ENCODE results near the gene CLDN6. TPM values are rescaled to one million over a fixed set of nuclear protein-coding genes. Genes with fewer than 3 reads are reported as not detected.
A peak's percentile ranks its signal among the peaks of the same experiment; 100 is the strongest.

Gene CLDN6
- total RNA-seq, 5 donors from 2014 or later (not counting 1 experiment from before 2014, with no cell fraction given) = 0.30 to 1.1 (median 0.85) TPM; not detected in 2

- DNase-seq (peak in 2 of 35 experiments; percentile 13 to 41), ATAC-seq (replicated peaks in 1 of 4) (no peak)
- H3K4me3 ChIP-seq (ENCODE audit: control insufficient read depth in 1 of 2, extremely low read depth in 1 of 2, low read length in 1 of 2) = peak overlapping the region in 1 of 2 donors; percentile 38
- H3K4me1 ChIP-seq (ENCODE audit: control insufficient read depth in 1 of 2, extremely low read depth in 1 of 2, insufficient read depth in 2 of 2, low read length in 2 of 2) = peaks cover 22 to 79% of the 10 kb centered on the region in 2 experiments
- peaks cover 4 to 82% of the 10 kb centered on the region in 2 experiments for H3K27me3 ChIP-seq (replicated peaks in 1 of 2; ENCODE audit: control insufficient read depth in 2 of 2, extremely low read depth in 1 of 2, insufficient read depth in 2 of 2, low read length in 1 of 2)
- no peaks in the 10 kb centered on the region for H3K36me3 ChIP-seq (ENCODE audit: control insufficient read depth in 2 of 2, extremely low read depth in 1 of 2, insufficient read depth in 1 of 2, low read length in 1 of 2)
- no peaks in the 10 kb centered on the region for H3K9me3 ChIP-seq
- 10% methylated on average over 46 of the region's 46 CpGs for WGBS (ENCODE audit: insufficient coverage)
- H3K4me3 Mint-ChIP-seq = no peak overlapping the region
- no peaks in the 10 kb centered on the region for H3K36me3 Mint-ChIP-seq
- POLR2A ChIA-PET = no interaction called here
- peaks cover 13 to 41% of the 10 kb centered on the region in 2 donors for H3K27me3 Mint-ChIP-seq
- no peaks in the 10 kb centered on the region for H3K9me3 Mint-ChIP-seq
- H3K27ac ChIP-seq (ENCODE audit: low read length) = no peak overlapping the region
- peaks cover 19 to 40% (median 24%) of the 10 kb centered on the region in 3 donors for H3K4me1 Mint-ChIP-seq
- CTCF ChIA-PET = no interaction called here
- H3K27ac Mint-ChIP-seq = no peak overlapping the region
These were observed 51.2 kb downstream of the CLDN6 start for GRCh38 chr16:2966808-2967191.

- no peak overlapping the region for H3K27ac ChIP-seq (ENCODE audit: low read length)
- H3K9me3 Mint-ChIP-seq = no peaks in the 10 kb centered on the region
- no peak for ATAC-seq (replicated peaks in 1 of 4)
- H3K4me3 ChIP-seq (ENCODE audit: control insufficient read depth in 1 of 2, extremely low read depth in 1 of 2, low read length in 1 of 2) = no peak overlapping the region
- peaks cover 22 to 85% of the 10 kb centered on the region in 2 experiments for H3K4me1 ChIP-seq (ENCODE audit: control insufficient read depth in 1 of 2, extremely low read depth in 1 of 2, insufficient read depth in 2 of 2, low read length in 2 of 2)
- no peaks in the 10 kb centered on the region for H3K36me3 Mint-ChIP-seq
- H3K27me3 Mint-ChIP-seq = peaks cover 16 to 43% of the 10 kb centered on the region in 2 donors
- H3K4me3 Mint-ChIP-seq = peak overlapping the region in 2 of 3 donors; percentile 47 to 86
- peaks cover 19 to 42% (median 26%) of the 10 kb centered on the region in 3 donors for H3K4me1 Mint-ChIP-seq
- DNase-seq = no peak
- H3K27ac Mint-ChIP-seq = no peak overlapping the region
- ChIA-PET CTCF (no interaction called here), POLR2A (interaction anchor here in 1 of 2 donors (0.7 kb wide), 1 partner anchor 78 kb away, joined by 3 read pairs; no protein-coding TSS in a partner anchor)
- WGBS (ENCODE audit: insufficient coverage) = 79% methylated on average over 24 of the region's 39 CpGs
- peaks cover 4 to 87% of the 10 kb centered on the region in 2 experiments for H3K27me3 ChIP-seq (replicated peaks in 1 of 2; ENCODE audit: control insufficient read depth in 2 of 2, extremely low read depth in 1 of 2, insufficient read depth in 2 of 2, low read length in 1 of 2)
- no peaks in the 10 kb centered on the region for H3K36me3 ChIP-seq (ENCODE audit: control insufficient read depth in 2 of 2, extremely low read depth in 1 of 2, insufficient read depth in 1 of 2, low read length in 1 of 2)
- no peaks in the 10 kb centered on the region for H3K9me3 ChIP-seq
These were observed 51.8 kb downstream of the CLDN6 start for GRCh38 chr16:2966043-2966807.

Other genes starting within 250 kb of the CLDN6 start
- 100 to 1,000 TPM in 4 of 5 donors, 10 to 100 TPM in 1; 71.8 to 153 (median 131) TPM for gene ELOB, start 240.9 kb downstream of the CLDN6 start, total RNA-seq
- gene PRSS33, start 230.6 kb downstream of the CLDN6 start, total RNA-seq = not detected
- not detected for gene PRSS41, start 219.7 kb downstream of the CLDN6 start, total RNA-seq
- gene PRSS21, start 200.9 kb downstream of the CLDN6 start, total RNA-seq = 1 to 10 TPM in 4 of 5 donors, under 1 TPM in 1; 0.90 to 8.3 (median 3.3) TPM
- gene ZG16B, start 187.9 kb downstream of the CLDN6 start, total RNA-seq = under 1 TPM in 1 of 5 donors, not detected in 4; 0.43 TPM
- 1 to 10 TPM in 3 of 5 donors, under 1 TPM in 1, not detected in 1; 0.56 to 2.6 (median 1.4) TPM for gene PRSS22, start 160.0 kb downstream of the CLDN6 start, total RNA-seq
- gene FLYWCH2, start 135.0 kb downstream of the CLDN6 start, total RNA-seq = 10 to 100 TPM; 12.1 to 31.4 (median 25.6) TPM
- 100 to 1,000 TPM in 3 of 5 donors, 10 to 100 TPM in 2; 83.0 to 144 (median 106) TPM for gene FLYWCH1, start 106.3 kb downstream of the CLDN6 start, total RNA-seq
- under 1 TPM in 1 of 5 donors, not detected in 4; 0.15 TPM for gene KREMEN2, start 53.9 kb downstream of the CLDN6 start, total RNA-seq
- 1 to 10 TPM; 1.9 to 3.3 (median 3.1) TPM for gene PAQR4, start 48.8 kb downstream of the CLDN6 start, total RNA-seq
- 1 to 10 TPM; 1.3 to 3.1 (median 1.7) TPM for gene PKMYT1, start 37.7 kb downstream of the CLDN6 start, total RNA-seq
- under 1 TPM in 1 of 5 donors, not detected in 4; 0.16 TPM for gene CLDN9, start 5.3 kb downstream of the CLDN6 start, total RNA-seq
- 1 to 10 TPM in 4 of 5 donors, under 1 TPM in 1; 0.43 to 3.7 (median 2.5) TPM for gene TNFRSF12A, start 2.2 kb upstream of the CLDN6 start, total RNA-seq
- gene HCFC1R1, start 5.8 kb upstream of the CLDN6 start, total RNA-seq = 10 to 100 TPM; 11.4 to 25.9 (median 22.3) TPM
- gene THOC6, start 5.9 kb upstream of the CLDN6 start, total RNA-seq = 10 to 100 TPM; 23.7 to 32.8 (median 31.7) TPM
- gene BICDL2, start 18.8 kb upstream of the CLDN6 start, total RNA-seq = under 1 TPM in 3 of 5 donors, not detected in 2; 0.13 to 0.16 (median 0.15) TPM
- gene MMP25, start 28.4 kb upstream of the CLDN6 start, total RNA-seq = 1 to 10 TPM; 1.6 to 9.6 (median 4.1) TPM
- gene IL32, start 47.5 kb upstream of the CLDN6 start, total RNA-seq = 1,000 to 10,000 TPM in 2 of 5 donors, 100 to 1,000 TPM in 3; 736 to 1,200 (median 999) TPM
- under 1 TPM in 4 of 5 donors, not detected in 1; 0.19 to 0.64 (median 0.39) TPM for gene ZSCAN10, start 81.1 kb upstream of the CLDN6 start, total RNA-seq
- under 1 TPM in 1 of 5 donors, not detected in 4; 0.38 TPM for gene ZNF205, start 94.4 kb upstream of the CLDN6 start, total RNA-seq
- gene ZNF213, start 116.8 kb upstream of the CLDN6 start, total RNA-seq = 10 to 100 TPM in 3 of 5 donors, 1 to 10 TPM in 2; 3.1 to 16.9 (median 12.8) TPM
- not detected for gene OR1F1, start 170.0 kb upstream of the CLDN6 start, total RNA-seq
- gene ZNF200, start 217.0 kb upstream of the CLDN6 start, total RNA-seq = 10 to 100 TPM in 3 of 5 donors, 1 to 10 TPM in 2; 7.6 to 21.3 (median 20.1) TPM
- under 1 TPM in 4 of 5 donors, not detected in 1; 0.10 to 0.38 (median 0.19) TPM for gene MEFV, start 238.4 kb upstream of the CLDN6 start, total RNA-seq

All from T-cell (primary cell).